ENCODE results near the gene NPL.

NPL gene

DNA sequence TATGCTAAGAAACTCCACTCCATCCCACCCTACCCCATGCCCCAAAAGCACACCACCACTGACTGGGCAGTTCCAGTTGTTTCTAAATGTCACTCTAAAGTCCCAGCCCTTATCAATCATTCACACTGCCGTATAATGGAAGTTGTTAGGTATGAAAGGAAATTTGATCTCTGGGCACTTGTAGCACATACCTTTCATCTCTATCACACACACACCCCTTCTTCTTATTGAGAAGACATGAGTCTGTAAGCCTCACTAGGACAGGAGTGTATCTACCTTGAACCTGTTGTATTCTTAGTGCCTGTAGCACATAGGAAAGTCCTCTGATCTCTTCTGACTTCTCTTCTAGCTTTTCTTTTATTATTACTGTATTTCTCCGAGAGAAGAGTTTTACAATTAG lies 27.3 kb downstream of the NPL start:
- no peak for DNase-seq (ENCODE audit: low spot score)

DNA sequence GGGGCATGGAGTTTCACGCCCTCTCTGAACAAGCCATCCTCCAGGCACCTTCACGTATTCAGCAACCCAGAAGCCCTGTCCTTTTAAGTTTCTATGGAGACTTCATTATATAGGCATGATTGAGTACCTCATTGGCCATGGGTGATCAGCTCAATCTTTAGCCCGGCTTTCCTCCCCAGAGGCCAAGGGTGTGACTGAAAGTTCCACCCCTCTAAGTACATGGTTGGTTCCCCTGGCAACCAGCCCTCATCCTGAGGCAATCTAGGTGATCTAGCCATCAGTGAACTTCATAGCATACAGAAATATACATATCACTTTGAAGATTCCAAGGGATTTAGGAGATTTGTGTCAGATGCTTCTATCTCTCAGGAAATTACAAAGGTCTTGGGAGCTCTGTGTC lies 28.2 kb downstream of the NPL start:
- DNase-seq (ENCODE audit: low spot score): no peak

DNA sequence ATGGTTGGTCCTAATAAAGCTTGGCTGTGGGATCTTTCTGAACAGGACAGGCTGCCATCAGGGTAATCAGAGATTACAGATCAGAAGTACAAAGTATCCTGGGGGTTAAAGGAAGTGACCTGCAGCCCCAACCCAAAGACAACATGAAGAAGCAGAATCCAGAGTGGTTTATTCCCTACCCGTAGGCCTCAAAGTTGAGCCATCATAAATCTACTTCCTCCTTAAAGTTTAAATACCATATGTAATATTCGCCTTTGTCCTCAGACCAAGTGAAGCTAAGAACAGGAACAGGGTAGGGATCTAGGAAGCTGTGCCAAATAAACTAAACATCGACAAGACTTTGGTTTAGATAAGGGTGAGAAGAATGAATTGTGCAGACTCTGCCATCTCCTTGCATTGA lies 33.6 kb downstream of the NPL start:
- no peak for DNase-seq (ENCODE audit: low spot score)

DNA sequence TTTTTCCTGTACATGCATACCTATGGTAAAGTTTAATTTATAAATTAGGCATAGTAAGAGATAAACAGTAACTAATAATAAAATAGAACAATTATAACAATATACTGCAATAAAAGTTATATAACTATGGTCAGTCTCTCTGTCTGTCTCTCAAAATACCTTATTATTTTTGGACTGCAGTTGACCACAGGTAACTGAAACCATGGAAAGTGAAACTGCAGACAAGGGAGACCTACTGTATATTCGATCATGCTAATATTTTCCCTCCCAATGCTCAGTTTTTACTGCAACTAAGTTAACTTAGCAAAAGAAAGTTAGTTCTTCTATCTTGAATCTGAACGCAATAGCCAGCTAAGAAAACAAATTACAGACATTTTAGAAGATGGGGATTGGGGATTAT lies 37.3 kb downstream of the NPL start:
- no peak for DNase-seq (ENCODE audit: low spot score)

DNA sequence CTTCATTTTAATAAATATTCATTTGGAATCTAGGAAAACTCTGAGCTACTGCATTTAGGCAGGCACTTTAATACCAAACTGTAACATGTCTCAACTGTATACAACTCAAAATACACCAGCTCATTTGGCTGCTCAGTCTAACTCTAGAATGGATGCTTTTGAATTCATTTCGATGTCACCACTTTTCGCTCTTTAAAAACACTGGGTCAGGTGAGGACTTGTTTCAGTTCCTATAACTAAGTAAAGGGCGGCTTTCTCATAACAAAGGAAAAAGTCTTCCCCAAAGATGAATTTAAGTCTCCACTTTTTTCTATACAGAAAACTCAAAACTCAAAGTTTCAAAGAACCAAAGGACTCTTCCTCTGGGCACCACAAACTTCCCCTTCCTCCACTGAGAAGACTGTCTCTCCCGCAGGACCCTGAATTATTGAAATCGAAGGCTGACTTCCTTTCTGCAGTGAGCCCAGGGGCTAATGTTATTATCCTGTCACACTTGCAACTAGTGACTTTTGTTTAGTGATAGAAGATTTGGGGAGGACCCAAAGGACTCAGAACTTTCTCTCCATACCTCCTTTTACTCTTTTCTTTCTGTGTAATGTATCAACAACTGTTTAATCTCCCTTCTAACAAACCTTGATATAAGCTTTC lies 39.8 kb downstream of the NPL start:
- DNase-seq (ENCODE audit: low spot score): no peak

DNA sequence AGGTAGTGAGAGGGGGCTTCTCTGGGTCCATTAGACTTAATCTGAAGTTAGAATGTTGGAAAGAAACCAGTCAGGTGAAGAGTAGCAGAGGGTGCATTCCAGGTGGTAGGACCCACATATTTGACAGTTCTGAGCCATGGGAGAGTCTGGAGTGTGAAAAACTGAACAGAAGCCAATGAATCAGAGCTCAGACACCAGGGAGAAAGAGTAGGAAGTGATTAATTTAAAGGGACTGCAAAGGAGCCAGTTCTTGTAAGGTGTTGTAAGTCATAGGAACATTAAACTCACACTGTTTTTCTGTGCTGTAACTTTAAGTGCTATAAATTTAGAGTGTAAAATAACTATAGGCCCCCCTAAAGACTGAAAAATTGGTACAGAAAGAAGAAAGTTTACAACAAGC lies 43.7 kb downstream of the NPL start:
- no peak for DNase-seq (ENCODE audit: low spot score)

DNA sequence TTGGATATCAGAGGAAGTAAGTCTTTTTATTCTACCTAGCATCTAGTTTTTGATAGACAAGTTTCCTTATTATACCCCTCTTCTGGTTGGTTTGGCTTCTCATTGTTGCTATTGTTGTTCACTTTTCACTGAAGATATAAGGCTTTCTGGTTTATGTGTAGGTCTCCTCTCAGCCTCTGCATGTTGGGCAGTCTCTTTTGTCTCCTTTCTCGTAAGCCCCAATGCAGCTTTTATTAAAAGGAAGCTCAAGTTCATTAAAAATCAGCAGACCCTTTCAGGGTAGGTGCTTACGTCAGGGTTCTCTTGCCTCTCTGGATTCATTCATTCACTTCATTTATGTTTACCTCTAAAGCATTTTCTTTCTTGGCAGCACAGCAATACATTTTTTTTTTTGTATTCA lies 44.8 kb downstream of the NPL start:
- no peak for DNase-seq (ENCODE audit: low spot score)

DNA sequence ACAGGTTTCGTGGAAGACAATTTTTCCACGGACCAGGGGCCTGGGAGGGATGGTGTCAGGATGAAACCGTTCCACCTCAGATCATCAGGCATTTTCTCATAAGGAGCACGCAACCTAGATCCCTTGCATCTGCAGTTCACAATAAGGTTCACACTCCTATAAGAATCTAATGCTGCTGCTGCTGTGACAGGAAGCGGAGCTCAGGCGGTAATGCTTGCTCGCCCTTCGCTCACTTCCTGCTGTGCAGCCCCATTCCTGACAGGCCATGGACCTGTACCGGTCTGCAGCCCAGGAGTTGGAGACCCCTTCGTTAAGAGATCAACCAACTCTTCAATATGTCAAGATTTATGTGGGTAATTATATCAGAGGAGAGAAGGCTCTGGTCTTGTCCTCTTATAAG lies 46.2 kb downstream of the NPL start:
- DNase-seq (ENCODE audit: low spot score): no peak

DNA sequence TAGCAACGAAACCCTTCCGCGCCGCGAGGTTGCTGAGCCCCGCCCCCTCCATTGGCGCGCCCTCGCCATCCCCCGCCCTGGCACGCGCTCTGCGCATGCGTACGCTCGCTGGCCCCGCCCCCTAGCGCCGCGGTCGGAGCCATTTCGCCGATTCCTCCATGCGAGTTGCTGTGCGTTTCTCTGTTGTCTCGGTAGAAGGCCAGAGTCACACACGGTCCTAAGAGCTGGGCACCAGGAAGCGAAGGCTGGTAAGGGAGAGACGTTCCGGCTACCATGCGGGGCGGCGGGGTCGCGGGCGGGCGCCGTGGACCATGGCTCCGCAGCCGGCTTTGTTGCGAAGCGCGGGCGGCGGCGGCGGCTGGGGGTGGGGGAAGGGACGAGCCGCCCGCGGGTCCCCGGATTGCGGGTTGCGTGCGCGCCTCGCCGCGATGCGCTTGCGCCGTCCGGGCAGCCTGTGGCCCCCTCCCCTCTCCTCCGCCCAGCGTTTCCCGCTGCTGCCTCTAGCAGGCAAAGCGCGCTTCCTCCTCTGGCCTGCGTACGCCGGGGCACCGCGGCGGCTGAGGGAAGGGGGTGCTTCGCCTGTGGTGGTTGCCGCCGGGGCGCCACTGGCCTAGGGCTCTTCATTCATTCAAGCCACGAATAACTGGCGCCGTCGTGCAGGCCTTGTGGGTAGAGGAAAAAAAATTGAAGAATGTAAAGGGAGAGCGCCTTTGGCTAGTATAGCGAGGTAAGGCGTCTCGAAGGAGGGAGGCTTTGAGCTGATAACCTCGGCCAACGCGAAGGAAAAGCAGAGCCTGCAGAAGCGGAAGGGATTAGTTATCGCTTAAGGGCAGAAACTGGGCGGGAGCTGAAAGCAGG lies 49.9 kb downstream of the NPL start, which contains the start of gene DHX9:
Gene DHX9 (plus strand): TSS at position 139 of the 858 bp plus-strand sequence. CDS start 3,220 bp downstream, outside the sequence.
- peak; percentile 92 for DNase-seq (ENCODE audit: low spot score)

DNA sequence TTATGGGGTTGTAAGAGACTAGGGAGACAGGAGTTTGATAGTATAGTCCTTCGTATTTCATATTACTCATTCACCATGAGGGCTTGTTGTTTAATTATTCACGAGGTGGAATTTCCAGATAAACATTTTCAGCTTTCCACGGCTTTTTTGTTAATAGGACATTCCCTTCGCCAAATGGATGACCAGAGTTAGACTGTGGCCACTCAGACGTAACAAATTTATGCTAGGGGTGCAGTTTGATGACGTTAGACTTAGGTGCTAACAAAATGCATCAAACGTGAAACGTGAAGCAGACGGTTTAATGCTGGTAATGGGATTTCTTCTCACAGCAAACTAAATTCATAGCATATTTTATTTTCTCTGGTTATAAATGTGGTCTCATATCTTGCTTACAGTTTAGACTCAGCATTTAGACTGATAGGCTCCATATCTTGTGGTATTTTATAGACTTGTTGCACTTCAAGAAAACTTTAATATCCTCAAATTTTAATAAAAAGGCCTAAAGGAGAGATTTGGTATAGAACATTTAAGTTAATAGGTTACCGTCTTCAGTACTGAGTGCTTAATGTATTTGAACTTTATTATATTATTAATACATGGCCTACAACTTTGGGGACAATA lies 51.9 kb downstream of the NPL start:
- DNase-seq (ENCODE audit: low spot score): no peak

DNA sequence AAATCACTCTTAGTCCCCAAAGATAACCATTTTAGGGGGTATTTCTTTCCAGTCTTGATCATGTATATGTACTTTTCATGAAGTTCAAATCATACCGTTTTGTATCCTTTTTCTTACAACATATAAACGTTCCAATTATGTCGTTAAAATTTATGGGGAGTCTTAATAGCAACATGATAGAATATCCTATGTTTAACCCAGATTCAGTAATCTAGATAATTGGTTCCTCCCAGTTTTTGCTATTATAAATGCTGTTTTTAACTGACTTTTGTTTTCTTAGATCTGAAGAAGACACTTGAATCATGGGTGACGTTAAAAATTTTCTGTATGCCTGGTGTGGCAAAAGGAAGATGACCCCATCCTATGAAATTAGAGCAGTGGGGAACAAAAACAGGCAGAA lies 52.7 kb downstream of the NPL start:
- no peak for DNase-seq (ENCODE audit: low spot score)

DNA sequence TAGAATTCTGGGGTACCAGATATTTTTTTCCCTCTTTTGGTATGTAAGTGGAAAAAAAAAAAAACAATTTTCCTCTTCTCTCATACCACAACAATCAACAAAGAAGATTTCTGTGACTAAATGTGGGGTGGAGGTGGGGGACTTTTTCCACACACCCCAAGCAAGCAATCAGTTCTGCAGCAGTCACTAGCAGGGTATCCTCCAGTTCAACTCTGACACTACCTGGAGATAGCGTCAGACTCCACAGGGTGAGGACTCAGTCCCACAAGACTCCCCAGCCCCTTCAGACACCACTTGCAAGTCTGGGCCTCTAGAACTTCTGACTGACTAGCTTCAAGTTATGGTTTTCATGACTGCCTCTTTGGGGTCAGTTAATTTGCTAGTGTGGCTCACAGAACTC lies 55.8 kb downstream of the NPL start:
- no peak for DNase-seq (ENCODE audit: low spot score)

DNA sequence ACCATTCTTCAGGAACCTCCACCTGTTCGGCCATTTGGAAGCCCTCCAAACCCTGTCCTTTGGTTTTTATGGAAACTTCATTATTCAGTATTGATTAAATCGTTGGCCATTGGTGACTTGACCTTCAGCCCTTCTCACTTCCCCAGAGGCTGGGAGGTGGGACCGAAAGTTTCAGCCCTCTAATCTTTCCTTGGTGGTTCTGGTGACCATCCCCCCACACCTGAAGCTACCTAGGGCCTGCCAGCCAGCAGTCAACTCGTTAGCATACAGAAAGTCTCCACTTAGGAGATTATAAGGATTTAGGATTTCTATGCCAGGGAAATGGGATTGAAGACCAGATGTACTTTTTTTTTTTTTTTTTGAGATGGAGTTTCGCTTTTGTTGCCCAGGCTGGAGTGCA lies 56.3 kb downstream of the NPL start:
- DNase-seq (ENCODE audit: low spot score): no peak

DNA sequence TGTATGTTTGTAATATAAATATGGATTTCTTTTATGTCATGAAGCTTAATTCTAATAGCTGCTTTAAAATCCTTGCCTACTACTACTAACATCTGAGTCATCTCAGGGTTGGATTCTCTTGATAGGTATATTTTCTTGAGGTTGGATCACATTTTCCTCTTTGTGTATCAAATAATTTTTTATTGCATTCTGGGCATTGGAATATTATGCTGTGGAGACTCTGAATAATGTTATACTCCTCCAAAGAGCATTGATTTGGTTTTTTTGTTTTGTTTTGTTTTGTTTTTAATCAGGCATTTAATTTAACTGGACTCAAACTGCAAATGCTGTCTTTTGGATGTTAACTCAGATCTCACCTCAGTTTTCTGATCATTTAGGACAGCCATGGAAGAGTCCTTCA lies 57.5 kb downstream of the NPL start:
- no peak for DNase-seq (ENCODE audit: low spot score)

DNA sequence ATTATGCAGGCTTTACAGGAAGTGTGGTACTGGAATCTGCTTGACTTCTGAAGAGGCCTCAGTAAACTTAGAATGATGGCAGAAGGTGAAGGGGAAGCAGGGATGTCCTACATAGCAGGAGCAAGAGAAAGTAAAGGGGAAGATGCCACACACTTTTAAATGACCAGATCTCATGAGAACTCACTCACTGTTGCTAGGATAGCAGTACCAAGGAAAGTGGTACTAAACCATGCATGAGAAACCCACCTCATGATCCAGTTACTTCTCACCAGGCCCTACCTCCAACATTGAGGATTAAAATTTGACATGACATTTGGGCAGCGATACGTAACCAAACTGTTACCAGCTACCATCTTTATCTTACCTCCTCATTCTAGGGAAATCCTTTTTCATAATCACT lies 59.2 kb downstream of the NPL start:
- no peak for DNase-seq (ENCODE audit: low spot score)

DNA sequence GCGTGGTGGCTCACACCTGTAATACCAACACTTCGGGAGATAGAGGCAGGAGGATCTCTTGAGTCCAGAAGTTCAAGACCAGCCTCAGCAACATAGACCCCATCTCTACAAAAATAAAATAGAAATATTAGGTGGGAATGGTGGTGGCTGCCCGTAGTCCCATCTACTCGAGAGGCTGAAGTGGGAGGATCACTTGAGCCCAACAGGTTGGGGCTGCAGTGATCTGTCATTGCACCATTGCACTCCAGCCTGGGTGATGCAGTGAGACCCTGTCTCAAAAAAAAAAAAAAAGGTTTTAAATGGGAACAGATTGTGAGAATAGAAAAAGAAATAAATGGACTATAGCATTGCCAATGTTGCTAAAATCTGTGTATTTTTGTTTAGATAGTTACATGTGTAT lies 60.7 kb downstream of the NPL start:
- no peak for DNase-seq (ENCODE audit: low spot score)

DNA sequence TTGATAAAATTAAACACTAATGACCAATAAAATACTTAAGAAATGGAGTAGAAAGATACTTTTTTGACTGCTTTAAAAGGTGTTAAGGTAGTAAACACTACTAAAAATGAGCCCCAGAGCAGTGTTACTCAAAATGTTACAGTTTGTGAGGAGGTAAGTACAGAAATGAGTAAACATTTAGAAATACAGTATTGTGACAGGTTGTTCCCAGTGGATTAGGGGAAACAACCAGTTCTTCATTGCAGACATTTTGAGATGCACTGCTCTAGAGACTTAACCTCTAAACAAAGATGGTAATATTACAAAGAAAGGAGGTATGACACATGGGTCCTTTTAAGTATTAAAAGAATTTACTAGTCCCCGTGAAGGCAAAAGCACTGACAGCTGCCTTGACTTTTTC lies 62.3 kb downstream of the NPL start:
- DNase-seq (ENCODE audit: low spot score): no peak

DNA sequence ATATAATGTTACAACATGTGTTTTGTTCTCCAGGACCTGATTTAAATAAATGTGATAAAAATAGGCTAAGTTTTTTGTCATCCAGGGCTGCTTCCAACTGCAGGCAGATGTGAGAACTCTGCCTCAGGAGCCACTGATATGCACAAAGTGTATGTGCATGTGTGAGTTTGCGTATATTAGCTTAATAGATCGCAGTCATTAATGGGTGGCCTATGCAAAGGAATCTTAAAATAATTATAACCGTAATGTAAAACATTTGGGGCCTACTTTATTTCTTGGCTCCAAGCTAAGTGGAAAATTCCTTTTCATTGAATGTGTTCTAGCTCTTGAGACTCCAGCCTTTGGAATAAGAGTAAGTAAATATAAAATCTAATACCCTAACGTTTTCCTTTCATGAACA lies 66.3 kb downstream of the NPL start:
- DNase-seq (ENCODE audit: low spot score): no peak

DNA sequence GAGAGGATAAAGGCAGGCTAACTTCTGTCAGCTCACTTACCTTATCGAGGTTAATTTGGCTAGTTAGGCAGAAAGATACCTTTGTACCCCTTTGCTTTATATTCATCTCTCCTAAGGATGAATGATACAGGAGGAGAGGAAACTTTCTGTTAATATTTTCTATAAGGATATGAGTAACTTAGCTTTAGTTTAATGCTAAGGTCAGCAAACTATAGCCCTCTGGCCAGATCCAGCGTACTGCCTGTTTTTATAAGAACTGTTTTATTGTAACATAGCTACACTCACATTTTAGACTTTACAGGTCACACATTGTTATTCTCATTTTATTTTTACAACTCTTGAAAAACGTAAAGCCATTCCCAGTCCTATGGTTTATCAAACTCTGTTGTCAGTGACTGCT lies 67.6 kb downstream of the NPL start:
- no peak for DNase-seq (ENCODE audit: low spot score)

DNA sequence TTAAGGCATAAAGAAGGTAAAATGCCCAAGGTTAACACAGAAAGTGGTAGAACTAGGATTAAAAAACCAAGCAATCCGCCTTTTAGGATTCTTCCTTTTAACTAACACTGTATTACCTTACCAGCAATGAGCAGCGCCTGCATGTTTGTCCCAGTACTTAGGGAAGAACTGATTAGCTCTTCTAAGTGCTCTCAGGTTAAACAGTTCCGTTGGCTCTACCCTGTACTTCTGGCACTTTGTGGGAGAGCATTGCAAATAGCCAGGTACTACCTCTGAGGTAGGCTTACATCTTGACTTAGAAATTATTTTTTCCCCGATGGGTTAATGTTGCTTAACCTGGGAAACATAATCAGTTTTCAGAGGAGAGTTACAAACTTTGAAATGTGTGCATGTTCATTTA lies 71.1 kb downstream of the NPL start:
- no peak for DNase-seq (ENCODE audit: low spot score)

DNA sequence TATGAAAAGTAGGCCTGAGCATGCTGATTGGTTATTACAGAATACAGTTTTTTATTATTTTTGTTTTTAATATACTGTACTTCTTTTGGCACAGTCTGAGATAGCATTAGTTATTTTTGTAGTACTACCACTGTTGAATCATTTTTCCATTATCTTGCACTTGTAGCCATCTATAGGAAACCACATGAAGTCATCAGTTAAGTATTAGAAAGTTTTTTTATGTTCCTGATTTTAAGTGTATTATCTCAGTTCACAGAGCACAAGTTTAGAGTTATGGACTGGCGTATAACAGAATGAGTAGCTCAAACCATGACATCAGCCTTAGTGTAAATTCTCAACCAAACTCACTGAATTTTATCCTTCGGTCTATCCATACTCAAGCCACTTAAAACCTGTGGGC lies 72.4 kb downstream of the NPL start:
- DNase-seq (ENCODE audit: low spot score): no peak

DNA sequence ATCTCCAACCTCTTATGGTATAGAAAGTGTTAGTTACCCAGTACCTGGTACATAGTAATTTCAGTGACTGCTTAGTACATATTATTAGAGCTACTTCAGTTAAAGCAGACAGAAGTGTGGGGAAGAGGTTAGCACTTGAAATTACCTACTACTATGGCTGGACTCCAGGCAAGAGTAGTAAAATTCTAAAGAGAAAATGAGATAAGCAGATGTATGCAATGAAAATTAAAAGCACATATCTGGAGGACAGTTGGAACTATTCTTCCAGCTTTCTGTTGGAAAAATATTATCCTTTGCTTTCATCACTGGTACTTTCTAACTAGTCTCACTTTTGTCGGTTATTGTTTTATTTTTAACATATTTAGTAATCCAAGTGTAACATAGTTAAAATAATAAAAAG lies 73.3 kb downstream of the NPL start:
- DNase-seq (ENCODE audit: low spot score): no peak

DNA sequence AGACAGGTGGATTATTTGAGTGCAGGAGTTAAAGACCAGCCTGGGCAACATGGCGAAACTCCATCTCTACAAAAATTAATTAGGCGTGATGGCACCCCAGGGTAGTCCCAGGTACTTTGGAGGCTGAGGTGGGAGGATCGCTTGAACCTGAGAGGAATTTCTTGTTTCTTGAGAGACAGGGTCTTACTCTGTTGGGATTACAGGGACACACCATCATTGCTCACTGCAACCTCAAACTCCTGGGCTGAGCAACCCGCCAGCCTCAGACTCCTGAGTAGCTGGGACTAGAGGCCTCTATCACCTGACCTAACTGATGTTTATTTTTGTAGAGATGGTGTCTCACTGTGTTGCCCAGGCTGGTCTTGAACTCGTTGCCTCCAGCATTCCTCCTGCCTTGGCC lies 74.4 kb downstream of the NPL start:
- DNase-seq (ENCODE audit: low spot score): no peak
